HL-60 (cell line): ENCODE results near the gene PTPN1.

ENCODE experiments used
- CTCF ChIP-seq: IDR thresholded peaks from one replicate; pipeline ENCODE4 v1.5.1; 2011; ENCODE audit warnings: low read length, control low read depth, inconsistent platforms; ENCODE audit not compliant: insufficient read depth
- SPI1 ChIP-seq: IDR thresholded peaks from 2 replicates; pipeline ENCODE4 v1.6.1; 2012; ENCODE audit warnings: low read depth, mild to moderate bottlenecking, borderline replicate concordance

GRCh38 chr20:50554694-50555579, 44.8 kb downstream of the PTPN1 start:
- no peak for TF ChIP-seq CTCF
- no peak for TF ChIP-seq SPI1
